Nephron progenitor cell (in vitro differentiated cells): ENCODE results near the gene GNA12.

Experiments
- DNase-seq: peaks from one replicate; pipeline ENCODE4 v3.0.0; 2021
- H3K27ac Mint-ChIP-seq: 2 replicates; pipeline ENCODE4 v1.8.0; 2021; ENCODE audit warnings: mild to moderate bottlenecking, moderate library complexity, mixed read lengths
- H3K27me3 Mint-ChIP-seq: 2 replicates; pipeline ENCODE4 v1.8.0; 2021; ENCODE audit warnings: mild to moderate bottlenecking, low read depth, mixed read lengths; ENCODE audit not compliant: poor library complexity
- H3K36me3 Mint-ChIP-seq: 2 replicates; pipeline ENCODE4 v1.8.0; 2021; ENCODE audit warnings: low read depth, mixed read lengths
- H3K4me1 Mint-ChIP-seq: 2 replicates; pipeline ENCODE4 v1.8.0; 2021; ENCODE audit warnings: mixed read lengths
- H3K4me3 Mint-ChIP-seq: 2 replicates; pipeline ENCODE4 v1.8.0; 2021; ENCODE audit warnings: mild to moderate bottlenecking, moderate library complexity, mixed read lengths
- H3K9me3 Mint-ChIP-seq: 2 replicates; pipeline ENCODE4 v1.8.0; 2021; ENCODE audit warnings: mild to moderate bottlenecking, moderate library complexity, mixed read lengths
- TF ChIP-seq, protein P1 (sequence below): fragments of 200-600 bp; sonication (generic); IDR thresholded peaks from 2 replicates; pipeline ENCODE4 v1.5.0; 2021; ENCODE audit warnings: antibody characterized with exemption

Gene GNA12

DNA sequence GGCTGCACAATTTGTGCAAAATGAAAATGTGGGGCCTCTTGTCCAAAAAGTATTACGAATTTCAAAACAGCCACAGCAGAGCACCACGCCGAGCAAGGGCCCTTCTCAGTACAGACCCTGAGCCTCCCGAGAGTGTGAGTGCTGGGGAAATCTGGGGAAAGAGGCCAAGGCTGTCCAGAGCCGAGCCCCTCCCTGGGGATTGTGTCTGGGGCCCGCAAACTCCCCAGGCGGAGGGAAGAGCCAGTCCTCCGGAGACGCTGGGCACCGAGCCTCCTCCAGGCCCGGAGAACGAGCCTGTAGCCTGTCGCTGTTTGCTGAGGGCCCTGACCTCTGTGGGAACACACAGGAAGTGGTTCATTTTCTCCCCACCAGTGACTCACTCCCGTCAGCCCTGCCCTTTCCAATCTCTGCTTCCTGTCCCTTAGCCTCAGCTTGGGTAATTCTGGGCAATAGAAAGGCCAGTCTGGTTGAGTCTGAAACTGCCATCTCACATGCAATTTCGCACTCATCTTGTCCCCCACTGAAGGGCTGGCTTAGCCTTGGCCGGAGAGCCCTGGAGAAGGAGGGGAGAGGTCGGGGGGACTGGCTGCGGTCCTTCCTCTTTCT lies 19.5 kb upstream of the GNA12 start:
- Mint-ChIP-seq H3K36me3 (no peaks in the 10 kb centered on the region), H3K27ac (peak overlapping the region; percentile 68), H3K4me1 (peaks cover 24% of the 10 kb centered on the region), H3K27me3 (peaks cover 7% of the 10 kb centered on the region), H3K4me3 (no peak overlapping the region), H3K9me3 (no peaks in the 10 kb centered on the region)
- TF ChIP-seq, protein P1, sequence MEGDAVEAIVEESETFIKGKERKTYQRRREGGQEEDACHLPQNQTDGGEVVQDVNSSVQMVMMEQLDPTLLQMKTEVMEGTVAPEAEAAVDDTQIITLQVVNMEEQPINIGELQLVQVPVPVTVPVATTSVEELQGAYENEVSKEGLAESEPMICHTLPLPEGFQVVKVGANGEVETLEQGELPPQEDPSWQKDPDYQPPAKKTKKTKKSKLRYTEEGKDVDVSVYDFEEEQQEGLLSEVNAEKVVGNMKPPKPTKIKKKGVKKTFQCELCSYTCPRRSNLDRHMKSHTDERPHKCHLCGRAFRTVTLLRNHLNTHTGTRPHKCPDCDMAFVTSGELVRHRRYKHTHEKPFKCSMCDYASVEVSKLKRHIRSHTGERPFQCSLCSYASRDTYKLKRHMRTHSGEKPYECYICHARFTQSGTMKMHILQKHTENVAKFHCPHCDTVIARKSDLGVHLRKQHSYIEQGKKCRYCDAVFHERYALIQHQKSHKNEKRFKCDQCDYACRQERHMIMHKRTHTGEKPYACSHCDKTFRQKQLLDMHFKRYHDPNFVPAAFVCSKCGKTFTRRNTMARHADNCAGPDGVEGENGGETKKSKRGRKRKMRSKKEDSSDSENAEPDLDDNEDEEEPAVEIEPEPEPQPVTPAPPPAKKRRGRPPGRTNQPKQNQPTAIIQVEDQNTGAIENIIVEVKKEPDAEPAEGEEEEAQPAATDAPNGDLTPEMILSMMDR, result no peak
- no peak for DNase-seq

DNA sequence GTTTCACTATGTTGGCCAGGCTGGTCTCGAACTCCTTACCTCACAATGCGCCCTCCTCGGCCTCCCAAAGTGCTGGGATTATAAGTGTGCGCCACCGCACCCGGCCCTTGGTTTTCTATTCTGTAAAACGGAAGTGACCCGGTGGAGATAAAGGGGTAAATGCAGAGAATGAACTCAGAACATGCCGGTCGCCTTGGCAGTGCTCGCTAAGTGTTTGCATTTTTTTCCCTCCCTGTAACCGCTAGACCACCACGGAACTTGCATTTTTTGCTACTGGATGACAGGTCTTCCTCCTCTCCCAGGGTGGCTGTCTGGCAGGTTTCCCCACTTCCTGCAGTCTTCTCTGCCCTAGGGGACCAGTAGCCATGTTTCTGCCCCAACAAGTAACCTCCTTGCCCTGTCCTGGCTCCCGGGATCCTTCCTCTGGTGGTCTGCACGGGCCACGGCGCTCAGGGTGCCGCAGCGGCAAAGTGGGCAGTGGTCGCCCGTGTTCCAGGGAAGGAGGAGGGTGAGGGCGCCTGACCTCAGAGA lies 18.8 kb upstream of the GNA12 start:
- TF ChIP-seq, protein P1, result no peak
- Mint-ChIP-seq H3K36me3 (no peaks in the 10 kb centered on the region), H3K4me3 (no peak overlapping the region), H3K27me3 (peaks cover 7% of the 10 kb centered on the region), H3K9me3 (no peaks in the 10 kb centered on the region), H3K27ac (no peak overlapping the region), H3K4me1 (peaks cover 29% of the 10 kb centered on the region)
- no peak for DNase-seq

DNA sequence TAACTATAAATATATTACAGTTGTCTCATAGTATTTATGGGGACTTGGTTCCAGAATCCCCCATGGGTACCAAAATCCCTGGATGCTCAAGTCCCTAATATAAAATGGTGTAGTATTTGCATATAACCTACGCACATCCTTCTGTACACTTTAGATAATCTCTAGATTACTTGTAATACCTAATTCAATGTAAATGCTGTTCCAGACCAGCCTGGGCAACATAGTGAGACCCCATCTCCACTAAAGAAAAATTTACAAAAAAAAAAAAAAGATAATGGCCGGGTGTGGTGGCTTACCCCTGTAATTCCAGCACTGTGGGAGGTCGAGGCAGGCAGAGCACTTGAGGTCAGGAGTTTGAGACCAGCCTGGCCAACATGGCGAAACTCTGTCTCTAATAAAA lies 17.4 kb upstream of the GNA12 start:
- Mint-ChIP-seq H3K27ac (no peak overlapping the region), H3K36me3 (no peaks in the 10 kb centered on the region), H3K4me3 (no peak overlapping the region), H3K9me3 (peaks cover under 1% of the 10 kb centered on the region), H3K27me3 (peaks cover 7% of the 10 kb centered on the region), H3K4me1 (peaks cover 35% of the 10 kb centered on the region)
- no peak for DNase-seq
- TF ChIP-seq, protein P1, result no peak

DNA sequence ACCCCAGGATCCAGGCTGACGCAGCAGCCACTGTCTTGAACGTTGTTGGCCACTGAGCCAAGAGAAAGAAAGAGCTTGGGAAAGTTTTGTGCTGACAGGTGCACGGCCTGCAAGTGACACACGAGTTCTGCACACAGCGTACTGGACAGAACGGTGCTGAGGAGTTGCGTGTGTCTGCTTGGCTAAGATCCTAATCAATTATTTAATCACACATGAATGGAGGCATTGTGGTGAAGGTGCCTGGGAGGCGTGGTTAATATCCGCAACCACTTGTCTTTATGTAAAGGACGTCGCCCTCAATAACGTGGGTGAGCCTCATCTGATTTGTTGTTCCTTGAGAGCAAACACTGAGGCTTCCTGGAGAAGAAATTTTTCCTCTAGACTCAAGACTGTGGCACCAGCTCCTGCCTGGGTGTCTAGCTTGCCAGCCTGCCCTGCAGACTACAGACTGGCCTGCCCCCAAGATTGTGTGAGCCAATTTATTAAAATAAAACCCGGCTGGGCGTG lies 16.6 kb upstream of the GNA12 start:
- Mint-ChIP-seq H3K27ac (peak overlapping the region; percentile 40), H3K9me3 (peaks cover 3% of the 10 kb centered on the region), H3K4me1 (peaks cover 37% of the 10 kb centered on the region), H3K4me3 (no peak overlapping the region), H3K27me3 (peaks cover 7% of the 10 kb centered on the region), H3K36me3 (no peaks in the 10 kb centered on the region)
- TF ChIP-seq, protein P1, result no peak
- DNase-seq, result no peak

DNA sequence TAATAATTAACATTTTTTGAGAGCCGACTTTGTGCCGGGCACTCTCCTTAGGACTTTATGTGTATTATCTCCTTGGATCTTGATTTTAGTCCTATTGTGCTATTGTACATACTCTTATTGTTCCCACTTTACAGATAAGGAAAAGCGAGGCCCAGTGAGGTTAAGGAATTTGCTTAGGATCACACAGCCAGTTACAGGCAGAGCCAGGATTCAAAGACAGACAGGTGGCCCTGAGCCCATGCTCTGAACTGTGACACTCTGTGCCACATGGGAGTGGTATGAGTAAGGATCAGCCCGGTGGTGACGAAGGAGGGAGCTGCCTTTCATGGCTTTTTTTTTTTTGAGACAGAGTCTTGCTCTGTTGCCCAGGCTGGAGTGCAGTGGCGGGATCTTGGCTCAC lies 15.8 kb upstream of the GNA12 start:
- H3K36me3 Mint-ChIP-seq, result no peaks in the 10 kb centered on the region
- H3K27ac Mint-ChIP-seq, result no peak overlapping the region
- no peak overlapping the region for H3K4me3 Mint-ChIP-seq
- H3K9me3 Mint-ChIP-seq, result peaks cover 3% of the 10 kb centered on the region
- peaks cover 7% of the 10 kb centered on the region for H3K27me3 Mint-ChIP-seq
- no peak for DNase-seq
- TF ChIP-seq, protein P1, result no peak
- H3K4me1 Mint-ChIP-seq, result peaks cover 35% of the 10 kb centered on the region

DNA sequence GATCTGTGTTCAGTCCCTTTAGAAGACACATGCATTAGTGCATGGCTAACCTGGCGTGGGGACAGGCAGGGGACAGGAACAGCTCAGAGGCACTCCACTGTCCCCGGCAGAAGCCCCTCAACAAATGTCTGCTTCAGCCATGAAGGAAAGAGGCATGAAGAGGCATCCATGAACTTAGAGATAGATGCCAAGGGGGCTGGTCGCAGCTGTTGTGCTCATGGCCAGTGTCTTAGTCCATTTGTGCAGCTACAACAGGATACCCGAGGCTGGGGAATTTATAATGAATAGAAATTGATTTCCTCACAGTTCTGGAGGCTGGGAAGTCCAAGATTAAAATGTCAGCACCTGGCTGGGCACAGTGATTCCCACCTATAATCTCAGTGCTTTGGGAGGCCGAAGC lies 14.5 kb upstream of the GNA12 start:
- TF ChIP-seq, protein P1, result no peak
- DNase-seq, result no peak
- Mint-ChIP-seq H3K4me3 (no peak overlapping the region), H3K9me3 (peaks cover 9% of the 10 kb centered on the region), H3K27ac (peak overlapping the region; percentile 64), H3K36me3 (no peaks in the 10 kb centered on the region), H3K4me1 (peaks cover 26% of the 10 kb centered on the region), H3K27me3 (peaks cover 7% of the 10 kb centered on the region)
